Epithelial cell of esophagus (primary cell): ENCODE measurements around the gene SUCLA2.

Experiments used
- DNase-seq: peaks from one replicate; pipeline ENCODE4 v3.0.0; 2010; ENCODE audit warnings: low read depth
- H3K4me3 ChIP-seq: 2 replicates; pipeline ENCODE4 v1.5.1; 2011; ENCODE audit warnings: mild to moderate bottlenecking, low read length, control low read depth
- CTCF ChIP-seq: IDR thresholded peaks from 2 replicates; pipeline ENCODE4 v1.5.1; 2011; ENCODE audit warnings: low read depth, mild to moderate bottlenecking, low read length, control low read depth, inconsistent platforms; ENCODE audit not compliant: insufficient read depth; ENCODE audit errors: missing control alignments

SUCLA2 gene

DNA sequence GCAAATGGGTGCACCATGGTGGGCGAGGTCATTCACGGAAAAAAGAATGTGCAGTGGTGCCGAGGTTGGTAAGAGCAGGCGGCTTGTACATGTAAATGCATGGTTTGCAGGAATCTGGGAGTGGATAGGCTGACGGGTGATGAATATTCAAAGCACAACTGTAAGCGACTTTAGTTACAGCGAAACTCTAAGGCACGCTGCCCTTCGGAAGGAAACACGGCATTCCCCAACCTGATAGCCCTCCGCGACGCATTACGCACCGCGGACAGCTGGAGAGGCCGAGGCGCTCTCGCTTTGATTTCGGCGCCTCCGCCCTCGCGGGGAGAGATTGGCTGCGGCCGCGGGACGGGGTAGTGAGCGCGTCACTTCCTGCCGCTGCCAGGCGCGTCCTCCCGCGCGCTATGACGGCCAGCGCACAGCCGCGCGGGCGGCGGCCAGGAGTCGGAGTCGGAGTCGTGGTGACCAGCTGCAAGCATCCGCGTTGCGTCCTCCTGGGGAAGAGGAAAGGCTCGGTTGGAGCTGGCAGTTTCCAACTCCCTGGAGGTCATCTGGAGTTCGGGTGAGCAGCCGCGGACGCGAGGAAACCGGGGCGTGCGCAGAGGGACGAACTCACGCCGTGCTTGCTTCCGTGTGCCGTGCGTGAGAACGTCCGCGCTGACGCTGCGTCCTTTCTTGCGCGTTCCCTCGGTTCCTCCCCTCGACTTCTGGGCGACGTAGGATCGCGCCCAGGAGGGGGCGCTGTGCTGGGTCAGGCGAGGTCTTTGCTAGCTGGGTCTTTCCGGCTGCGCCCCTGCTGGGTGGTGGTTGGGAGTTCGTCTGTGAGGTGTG is 36.5 kb upstream of the SUCLA2 start, which contains the start of gene NUDT15:
Gene NUDT15 (plus strand): TSS at position 381 of the 828 bp plus-strand sequence. CDS start 21 bp downstream, at position 402.
- DNase-seq: peak; percentile 96
- peak within 1 kb of the TSS; percentile 82 for H3K4me3 ChIP-seq
- TF ChIP-seq CTCF: peak; percentile 99

DNA sequence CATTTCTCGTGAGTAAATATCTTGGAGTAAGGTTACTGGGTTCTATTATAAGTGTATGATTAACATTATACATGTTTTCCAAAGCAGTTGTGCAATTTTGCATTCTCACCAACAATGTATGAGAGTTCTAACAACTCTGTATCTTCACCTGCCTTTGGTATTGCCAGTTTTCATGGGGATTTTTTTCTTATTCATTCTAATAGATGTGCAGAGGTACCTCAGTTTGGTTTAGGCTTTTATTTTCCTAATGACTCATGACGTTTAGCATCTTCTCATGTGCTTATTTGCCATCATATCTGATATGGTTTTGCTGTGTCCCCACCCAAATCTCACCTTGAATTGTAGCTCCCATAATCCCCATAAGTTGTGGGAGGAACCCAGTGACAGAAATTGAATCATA is 28.8 kb upstream of the SUCLA2 start:
- no peak for DNase-seq
- no peak for TF ChIP-seq CTCF
- H3K4me3 ChIP-seq: no peak overlapping the region

GRCh38 chr13:48028066-48028465 is 27.0 kb upstream of the SUCLA2 start:
- DNase-seq: peak; percentile 74
- no peak for TF ChIP-seq CTCF
- H3K4me3 ChIP-seq: no peak overlapping the region

DNA sequence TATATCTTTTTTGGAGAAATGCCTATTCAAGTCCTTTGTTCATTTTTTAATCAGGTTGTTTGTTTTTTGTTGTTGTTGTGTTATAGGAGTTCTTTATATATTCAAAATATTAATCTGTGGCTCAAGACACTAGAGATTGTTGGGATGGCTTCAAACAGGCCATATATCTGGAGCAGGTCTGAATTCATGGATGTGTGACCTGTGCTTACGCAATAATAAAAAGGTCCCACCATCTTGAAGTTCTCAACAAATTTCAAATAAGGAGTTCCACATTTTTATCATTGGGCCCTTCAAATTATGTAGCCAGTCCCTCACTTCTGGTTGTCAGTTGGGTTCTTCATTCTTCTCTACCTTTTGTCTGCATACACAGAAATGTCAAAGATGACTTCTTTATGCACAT is 18.7 kb upstream of the SUCLA2 start:
- DNase-seq: no peak
- no peak overlapping the region for H3K4me3 ChIP-seq
- no peak for TF ChIP-seq CTCF

DNA sequence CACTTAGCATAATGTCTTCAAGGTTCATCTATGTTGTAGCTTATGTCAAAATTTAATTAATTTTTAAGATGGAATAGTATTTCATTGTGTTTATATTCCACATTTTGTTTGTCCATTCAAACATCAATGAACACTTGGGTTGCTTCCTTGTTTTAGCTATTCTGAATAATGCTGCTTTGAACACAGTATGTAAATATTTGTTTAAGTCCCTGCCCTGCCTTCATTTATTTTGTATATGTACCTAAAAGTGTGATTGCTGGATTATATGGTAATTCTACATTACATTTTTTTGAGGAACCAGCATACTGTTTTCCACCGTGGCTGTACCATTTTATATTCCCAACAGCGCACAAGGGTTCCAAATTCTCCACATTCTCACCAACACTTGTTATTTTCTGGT is 17.6 kb upstream of the SUCLA2 start:
- DNase-seq: no peak
- no peak overlapping the region for H3K4me3 ChIP-seq
- no peak for TF ChIP-seq CTCF

DNA sequence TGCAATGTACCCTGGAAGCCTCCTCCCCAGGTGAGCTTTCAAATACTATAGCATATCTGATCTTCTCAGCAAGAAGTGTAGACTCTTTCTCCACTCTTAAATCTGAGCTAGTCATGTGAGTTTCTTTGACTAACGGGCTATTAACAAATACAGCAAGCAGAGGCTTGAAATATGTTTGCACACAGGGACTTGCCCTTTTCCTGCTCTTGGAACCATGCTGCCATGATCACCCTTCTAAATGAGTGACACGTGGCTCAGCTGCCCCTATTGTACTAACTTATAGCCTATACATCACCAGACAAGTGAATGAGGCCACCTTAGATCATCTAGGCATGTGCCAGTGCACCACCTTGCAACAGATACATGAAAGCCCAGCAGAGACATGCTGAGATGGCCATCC is 13.3 kb upstream of the SUCLA2 start:
- peak; percentile 70 for DNase-seq
- TF ChIP-seq CTCF: no peak
- no peak overlapping the region for H3K4me3 ChIP-seq

DNA sequence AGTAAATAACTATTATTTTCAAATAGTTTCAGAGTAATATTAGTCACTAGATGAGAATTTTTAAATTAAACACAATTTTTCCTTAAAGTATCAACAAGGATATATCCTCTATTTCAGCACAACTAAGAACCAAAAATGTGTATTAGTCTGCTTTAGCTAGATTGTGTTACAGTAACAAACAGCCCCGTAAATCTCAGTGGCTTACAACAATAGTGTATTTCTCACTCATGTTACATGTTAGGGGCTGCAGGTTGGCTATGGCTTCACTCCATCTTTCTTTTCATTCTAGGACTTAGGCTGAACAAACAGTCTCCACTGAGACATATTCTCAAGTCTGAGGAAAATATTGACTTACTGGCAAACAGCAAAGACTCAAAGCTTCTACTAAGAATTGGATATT is 11.6 kb upstream of the SUCLA2 start:
- no peak overlapping the region for H3K4me3 ChIP-seq
- DNase-seq: no peak
- TF ChIP-seq CTCF: no peak
